Epithelial cell of proximal tubule (primary cell): Measurements from ENCODE around the gene PNP. TPM values are rescaled to one million over a fixed set of nuclear protein-coding genes. Genes with fewer than 3 reads are reported as not detected.
"Not testable (repeated sequence)": the region's sequence is repeated elsewhere in the genome, so short reads cannot be mapped to it uniquely, and the experiment has no call there.

Source experiments
- DNase-seq: peaks from one replicate; pipeline ENCODE4 v3.0.0-alpha.2; 2011; ENCODE audit warnings: low read depth
- H3K4me3 ChIP-seq: 2 replicates; pipeline ENCODE4 v1.5.1; 2011; ENCODE audit warnings: low read depth, mild to moderate bottlenecking, low read length
- total RNA-seq: library from RNA; depleted of rRNA; stranded (reverse); fragments of >200 nt; gene quantifications from 2 replicates; pipeline ENCODE4 v1.2.3, GENCODE V29; 2015
- TF ChIP-seq, protein P1 (sequence below): conservative IDR thresholded peaks from 2 replicates; pipeline ENCODE4 v1.5.1; 2012; ENCODE audit warnings: low read depth, mild to moderate bottlenecking, low read length

The PNP gene
- total RNA-seq, 1 donor from 2014 or later: 152 TPM

DNA sequence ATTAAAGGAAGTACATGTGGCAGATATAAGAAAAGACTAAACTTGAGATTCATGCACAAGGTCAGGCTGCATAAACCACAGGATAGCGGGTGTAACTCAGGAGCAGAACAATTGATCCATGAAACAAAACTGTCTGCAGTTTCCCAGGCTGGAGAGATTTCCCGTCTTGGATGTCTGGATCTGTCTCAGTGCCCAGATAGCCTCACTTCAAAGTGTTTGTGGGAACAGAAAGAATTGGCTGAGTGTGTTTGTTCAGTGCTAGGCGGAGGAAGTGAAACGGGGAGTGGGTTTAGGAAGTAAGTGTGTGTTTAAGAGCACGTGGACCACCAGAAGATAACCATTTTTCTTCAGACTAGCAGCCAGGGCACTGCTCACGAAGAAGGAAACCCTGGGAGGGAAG, 34.7 kb downstream of the PNP start:
- TF ChIP-seq, protein P1, sequence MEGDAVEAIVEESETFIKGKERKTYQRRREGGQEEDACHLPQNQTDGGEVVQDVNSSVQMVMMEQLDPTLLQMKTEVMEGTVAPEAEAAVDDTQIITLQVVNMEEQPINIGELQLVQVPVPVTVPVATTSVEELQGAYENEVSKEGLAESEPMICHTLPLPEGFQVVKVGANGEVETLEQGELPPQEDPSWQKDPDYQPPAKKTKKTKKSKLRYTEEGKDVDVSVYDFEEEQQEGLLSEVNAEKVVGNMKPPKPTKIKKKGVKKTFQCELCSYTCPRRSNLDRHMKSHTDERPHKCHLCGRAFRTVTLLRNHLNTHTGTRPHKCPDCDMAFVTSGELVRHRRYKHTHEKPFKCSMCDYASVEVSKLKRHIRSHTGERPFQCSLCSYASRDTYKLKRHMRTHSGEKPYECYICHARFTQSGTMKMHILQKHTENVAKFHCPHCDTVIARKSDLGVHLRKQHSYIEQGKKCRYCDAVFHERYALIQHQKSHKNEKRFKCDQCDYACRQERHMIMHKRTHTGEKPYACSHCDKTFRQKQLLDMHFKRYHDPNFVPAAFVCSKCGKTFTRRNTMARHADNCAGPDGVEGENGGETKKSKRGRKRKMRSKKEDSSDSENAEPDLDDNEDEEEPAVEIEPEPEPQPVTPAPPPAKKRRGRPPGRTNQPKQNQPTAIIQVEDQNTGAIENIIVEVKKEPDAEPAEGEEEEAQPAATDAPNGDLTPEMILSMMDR: no peak
- no peak overlapping the region for H3K4me3 ChIP-seq
- no peak for DNase-seq

- not testable (repeated sequence) for DNase-seq, H3K4me3 ChIP-seq
Measured at GRCh38 chr14:20506276-20506675, 37.1 kb downstream of the PNP start.

DNA sequence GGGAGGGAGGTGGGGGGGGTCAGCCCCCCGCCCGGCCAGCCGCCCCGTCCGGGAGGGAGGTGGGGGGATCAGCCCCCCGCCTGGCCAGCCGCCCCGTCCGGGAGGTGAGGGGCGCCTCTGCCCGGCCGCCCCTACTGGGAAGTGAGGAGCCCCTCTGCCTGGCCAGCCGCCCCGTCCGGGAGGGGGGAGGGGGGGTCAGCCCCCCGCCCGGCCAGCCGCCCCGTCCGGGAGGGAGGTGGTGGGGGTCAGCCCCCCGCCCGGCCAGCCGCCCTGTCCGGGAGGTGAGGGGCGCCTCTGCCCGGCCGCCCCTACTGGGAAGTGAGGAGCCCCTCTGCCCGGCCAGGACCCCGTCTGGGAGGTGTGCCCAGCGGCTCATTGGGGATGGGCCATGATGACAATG, 37.5 kb downstream of the PNP start:
- H3K4me3 ChIP-seq, DNase-seq: not testable (repeated sequence)

GRCh38 chr14:20507537-20507936, 38.3 kb downstream of the PNP start:
- H3K4me3 ChIP-seq: not testable (repeated sequence)

GRCh38 chr14:20508367-20508766, 39.2 kb downstream of the PNP start:
- no peak overlapping the region for H3K4me3 ChIP-seq

More at GRCh38 chr14:20507537-20507936, 38.3 kb downstream of the PNP start:
- DNase-seq: not testable (repeated sequence)

DNA sequence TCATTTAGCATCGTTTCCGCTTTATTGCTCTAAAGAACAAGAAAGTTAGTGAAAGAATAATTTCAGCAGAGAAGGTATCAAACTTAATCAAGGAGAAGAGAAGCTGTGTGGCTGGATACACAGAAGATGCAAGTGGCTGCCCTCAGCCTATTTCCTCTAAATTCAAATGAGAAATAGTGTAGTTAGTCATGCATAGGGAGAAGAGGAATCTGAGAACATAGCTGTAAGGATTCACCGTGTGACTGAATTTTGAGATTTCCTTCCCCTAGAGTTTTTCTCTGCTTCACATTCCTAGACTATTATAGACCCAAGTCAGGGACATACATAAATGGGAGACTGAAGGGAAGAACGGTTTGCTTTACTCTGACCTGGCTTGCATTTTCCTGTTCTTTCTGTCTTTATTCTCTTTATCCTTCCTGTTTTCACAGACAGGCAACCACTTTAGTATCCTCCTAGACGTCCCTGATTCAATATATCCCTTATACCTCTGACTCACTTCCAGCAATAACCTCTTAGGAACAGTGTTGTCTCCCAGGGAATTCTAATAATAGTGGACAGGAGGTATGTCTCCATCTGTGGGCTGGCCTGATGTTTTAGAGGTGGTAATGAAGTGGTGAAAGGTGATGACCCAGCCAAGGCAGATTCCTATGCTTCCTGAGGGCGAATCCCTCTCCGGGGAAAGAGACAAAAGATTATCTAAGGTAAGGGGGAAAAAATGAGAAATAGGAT, 43.1 kb downstream of the PNP start:
- no peak for DNase-seq
- TF ChIP-seq, protein P1: no peak
- no peak overlapping the region for H3K4me3 ChIP-seq

More at GRCh38 chr14:20508367-20508766, 39.2 kb downstream of the PNP start:
- DNase-seq: no peak
- TF ChIP-seq, protein P1: no peak

DNA sequence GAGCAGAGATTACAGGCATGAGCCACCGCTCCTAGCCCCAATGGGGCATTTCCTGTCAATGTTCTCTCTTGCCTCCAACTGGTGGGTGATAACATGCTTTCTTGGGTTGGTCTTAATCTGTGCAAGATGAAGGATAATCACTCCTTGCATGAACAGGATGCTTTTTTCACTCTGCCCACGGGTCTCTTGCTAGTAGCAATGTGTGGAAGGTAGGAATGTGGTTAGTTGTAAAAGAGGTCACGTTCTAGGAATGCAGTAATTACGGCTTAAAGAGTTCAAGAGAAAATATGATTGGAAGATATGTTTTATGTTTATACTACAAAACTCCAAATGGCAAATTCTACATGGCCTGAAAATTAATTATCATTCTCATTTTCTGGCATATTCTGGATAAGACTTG, 46.6 kb downstream of the PNP start:
- no peak for DNase-seq
- H3K4me3 ChIP-seq: no peak overlapping the region
- TF ChIP-seq, protein P1: no peak

DNA sequence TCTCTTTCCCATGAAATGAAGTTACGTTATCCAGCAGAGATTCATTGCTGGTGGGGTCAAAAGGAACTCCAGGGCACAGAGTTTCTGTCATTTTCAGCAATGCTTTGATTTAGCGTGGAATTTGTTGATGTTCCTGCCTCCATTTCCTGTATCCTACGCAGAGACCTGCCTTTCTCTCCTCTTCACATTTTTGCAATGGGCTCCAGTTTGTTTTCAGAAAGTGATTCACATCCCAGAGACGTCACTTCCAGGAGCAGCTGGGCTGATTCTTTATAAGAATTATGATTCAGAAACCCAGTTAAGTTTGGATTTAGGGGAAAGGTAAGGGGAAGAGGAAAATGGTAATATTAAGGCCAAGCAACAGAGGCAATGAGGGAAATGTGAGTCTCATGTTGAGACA, 47.7 kb downstream of the PNP start:
- DNase-seq: no peak
- H3K4me3 ChIP-seq: no peak overlapping the region
- TF ChIP-seq, protein P1: no peak
